ENCODE results near the gene TUBB6.

TUBB6 gene

GRCh38 chr18:12373771-12374116 lies 65.7 kb downstream of the TUBB6 start:
- Histone ChIP-seq H3K4me3 (ENCODE audit: low read length) (no peak overlapping the region), H3K36me3 (ENCODE audit: control insufficient read depth, insufficient read depth, low read length, severe bottlenecking) (peaks cover 13% of the 10 kb centered on the region), H3K27me3 (replicated peaks; ENCODE audit: control insufficient read depth, insufficient read depth, low read length) (no peaks in the 10 kb centered on the region), H3K9me3 (ENCODE audit: control insufficient read depth, low read length) (no peaks in the 10 kb centered on the region), H3K9ac (ENCODE audit: low read length) (no peak overlapping the region), H3K4me1 (ENCODE audit: control insufficient read depth, insufficient read depth, low read length) (peaks cover 48% of the 10 kb centered on the region)
- DNase-seq (ENCODE audit: low read depth), result no peak

- Histone ChIP-seq H3K4me3 (ENCODE audit: low read length) (no peak overlapping the region), H3K36me3 (ENCODE audit: control insufficient read depth, insufficient read depth, low read length, severe bottlenecking) (peaks cover 7% of the 10 kb centered on the region), H3K27me3 (replicated peaks; ENCODE audit: control insufficient read depth, insufficient read depth, low read length) (no peaks in the 10 kb centered on the region), H3K9me3 (ENCODE audit: control insufficient read depth, low read length) (no peaks in the 10 kb centered on the region), H3K4me1 (ENCODE audit: control insufficient read depth, insufficient read depth, low read length) (peaks cover 48% of the 10 kb centered on the region), H3K9ac (ENCODE audit: low read length) (no peak overlapping the region)
- no peak for DNase-seq (ENCODE audit: low read depth)
Measured at GRCh38 chr18:12374401-12374800, 66.4 kb downstream of the TUBB6 start.

Measured in adipocyte (in vitro differentiated cells).